Measurements from ENCODE around the gene SLC25A26.
"Not testable (repeated sequence)": the region's sequence is repeated elsewhere in the genome, so short reads cannot be mapped to it uniquely, and the experiment has no call there.

SLC25A26 gene

DNA sequence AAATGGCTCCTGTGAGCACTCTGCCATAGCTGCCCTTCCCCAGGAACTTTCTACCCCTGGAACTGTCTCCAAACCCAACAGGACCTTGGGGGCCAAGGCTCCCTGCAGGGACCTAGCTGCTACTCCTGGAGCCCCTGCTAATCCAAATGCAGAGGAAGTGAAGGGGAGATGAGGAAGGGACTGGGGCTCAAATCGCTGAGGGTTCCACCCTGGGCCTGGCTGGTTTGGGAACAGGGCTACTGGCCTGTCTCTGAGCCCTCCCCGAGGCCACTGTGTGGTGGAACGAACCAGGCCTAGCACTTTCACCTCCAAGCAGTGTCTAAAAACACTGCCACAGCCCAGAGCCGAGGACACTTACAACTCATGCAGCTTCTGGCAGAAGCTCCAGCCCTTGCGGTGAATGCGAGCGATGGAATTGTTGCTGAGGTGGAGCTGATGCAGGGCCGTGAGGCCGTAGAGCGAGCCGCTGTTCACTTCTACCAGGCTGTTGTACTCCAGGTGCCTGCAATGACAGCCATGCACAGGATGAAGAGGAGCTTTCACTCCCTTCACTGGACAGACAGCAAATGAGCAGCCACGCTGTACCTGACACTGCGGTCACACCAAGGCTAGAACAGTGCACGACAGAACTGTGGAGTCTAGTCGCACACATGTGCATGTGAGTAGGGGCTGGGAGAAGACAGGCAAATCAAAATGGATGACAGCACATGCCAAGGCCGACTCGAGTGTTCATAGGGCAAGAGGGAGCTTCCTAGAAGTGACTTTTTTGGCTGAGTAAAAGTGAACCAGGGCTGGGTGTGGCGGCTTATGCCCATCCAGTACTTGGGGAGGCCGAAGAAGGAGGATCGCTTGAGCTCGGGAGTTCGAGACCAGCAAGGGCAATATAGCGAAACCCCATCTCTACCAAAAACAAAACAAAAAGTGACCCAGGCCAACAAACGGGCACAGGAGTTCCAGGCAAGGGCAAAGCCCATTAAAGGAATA, 189.3 kb downstream of the SLC25A26 start:
- DNase-seq (ENCODE audit: low read depth in 3 of 3) = no peak

DNA sequence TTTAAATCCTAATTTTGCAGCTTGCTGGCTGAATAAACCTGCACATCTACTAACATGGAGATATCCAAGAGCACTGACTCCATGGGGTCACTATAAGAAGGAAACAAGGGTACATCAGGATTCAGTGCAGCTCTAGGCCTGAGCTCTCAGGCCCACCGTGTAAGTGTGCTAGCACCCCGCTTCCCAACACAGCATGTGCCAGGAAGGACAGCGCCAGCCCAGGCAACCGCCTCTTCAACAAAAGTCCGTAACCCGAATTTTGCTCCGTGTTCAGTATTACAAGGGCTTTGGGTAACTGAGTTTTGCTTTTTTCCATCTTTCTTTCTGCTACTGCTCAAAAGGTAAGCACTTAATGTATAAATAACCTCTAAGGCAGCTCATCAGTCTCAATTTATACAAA, 190.2 kb downstream of the SLC25A26 start:
- no peak for DNase-seq (ENCODE audit: low read depth in 3 of 3)

DNA sequence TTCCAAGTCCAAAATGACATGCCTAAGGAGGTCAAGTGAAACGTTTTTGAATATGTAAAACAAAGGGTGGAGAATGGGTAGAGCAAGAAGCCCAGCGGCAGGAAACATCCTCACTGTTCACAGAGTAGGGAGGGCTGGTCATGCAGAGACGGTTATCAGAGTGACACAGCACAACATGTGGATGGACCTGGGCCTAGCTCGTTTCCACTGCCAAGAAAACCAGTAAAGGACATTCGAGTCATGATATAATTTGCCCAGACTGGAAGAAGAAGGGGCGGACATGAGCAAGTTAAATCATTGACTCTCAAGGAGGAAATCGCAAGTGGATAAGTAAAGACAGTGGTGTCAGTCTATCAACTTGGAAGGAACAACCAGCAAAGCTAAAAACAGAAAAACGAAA, 190.7 kb downstream of the SLC25A26 start:
- no peak for DNase-seq (ENCODE audit: low read depth in 3 of 3)

- DNase-seq (ENCODE audit: low read depth in 3 of 3) = no peak
Observed at GRCh38 chr3:66411961-66412887, 191.4 kb downstream of the SLC25A26 start.

GRCh38 chr3:66413151-66413751, 192.4 kb downstream of the SLC25A26 start:
- DNase-seq (ENCODE audit: low read depth in 3 of 3) = no peak

GRCh38 chr3:66414846-66415245, 194.0 kb downstream of the SLC25A26 start:
- no peak for DNase-seq (ENCODE audit: low read depth in 3 of 3)

GRCh38 chr3:66415867-66416428, 195.1 kb downstream of the SLC25A26 start:
- no peak for DNase-seq (ENCODE audit: low read depth in 3 of 3)

DNA sequence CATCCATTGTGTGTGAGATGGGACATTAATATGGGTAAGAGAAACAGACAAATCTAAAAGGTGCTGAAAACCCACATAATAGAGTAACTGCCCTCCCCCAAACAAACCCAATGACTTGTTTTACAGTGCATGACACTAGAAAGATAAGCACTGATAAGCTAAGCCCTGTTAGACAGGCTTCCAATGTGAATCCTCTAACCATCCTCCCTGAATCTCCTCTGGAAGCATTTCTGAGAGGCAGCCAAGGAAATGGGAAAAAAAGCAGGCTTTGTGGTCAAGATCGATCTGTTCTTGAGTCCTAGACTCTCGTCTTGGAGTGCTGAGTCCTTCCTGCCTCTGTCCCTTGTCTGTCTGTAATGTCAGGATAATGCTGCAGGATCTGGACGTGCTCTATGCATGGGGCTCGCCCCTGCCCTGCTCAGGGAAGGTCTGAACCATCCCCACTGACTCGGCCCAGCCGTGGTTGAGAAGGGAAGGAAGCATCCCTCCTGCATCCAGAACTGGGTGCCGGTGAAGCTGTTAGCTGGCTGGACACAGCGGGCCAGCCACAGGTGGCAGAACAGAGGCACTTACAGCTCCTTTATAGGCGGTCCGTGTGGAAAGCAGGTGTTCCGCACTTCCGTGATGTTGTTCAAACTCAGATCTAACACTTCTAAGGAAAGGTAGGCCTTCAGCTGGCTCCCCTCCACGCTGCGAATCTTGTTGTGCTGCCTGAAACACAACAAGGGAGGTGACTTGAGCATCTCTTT, 195.9 kb downstream of the SLC25A26 start:
- DNase-seq (ENCODE audit: low read depth in 3 of 3) = no peak

DNA sequence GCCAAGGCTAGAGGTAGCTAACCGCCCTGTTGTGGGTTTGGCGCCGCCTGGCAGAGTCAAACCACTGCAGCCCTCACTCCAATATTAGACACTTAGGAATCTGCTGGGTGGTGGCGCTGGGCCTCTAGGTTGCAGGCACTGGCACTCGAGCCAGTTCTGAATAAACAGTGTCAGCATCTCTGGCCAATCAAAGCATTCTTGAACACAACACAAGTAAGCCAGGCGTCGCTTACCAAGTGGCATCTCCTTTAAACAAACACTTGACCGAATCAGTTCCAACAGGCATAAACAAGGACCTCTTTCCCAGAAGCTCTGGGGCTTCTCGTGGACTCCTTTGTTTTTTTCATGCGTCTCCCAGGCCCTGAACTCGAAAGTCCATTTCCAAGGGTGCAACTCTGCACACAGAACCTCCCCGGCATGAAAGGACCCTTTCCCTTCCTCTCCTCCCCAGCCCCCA, 197.7 kb downstream of the SLC25A26 start:
- DNase-seq (ENCODE audit: low read depth in 3 of 3) = no peak

DNA sequence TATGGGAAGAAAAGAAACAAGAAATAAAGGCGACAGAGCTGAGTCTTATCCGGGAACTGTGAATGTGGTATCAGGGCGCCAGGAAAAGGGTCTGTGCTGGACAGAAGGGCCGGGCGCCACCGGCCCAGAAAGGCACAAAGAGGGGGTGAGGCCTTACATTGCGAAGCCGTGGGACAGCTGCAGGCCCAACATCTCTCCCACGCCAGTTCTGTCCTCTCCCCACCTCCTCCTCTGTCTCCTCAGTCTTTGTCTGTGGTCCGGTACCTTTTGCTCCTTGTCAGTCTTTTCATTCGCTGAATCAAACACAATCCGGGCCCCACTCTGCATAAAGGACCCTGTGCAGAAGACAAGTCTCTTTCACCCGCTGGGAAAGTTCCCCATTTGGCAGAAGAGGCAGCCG, 198.2 kb downstream of the SLC25A26 start:
- no peak for DNase-seq (ENCODE audit: low read depth in 3 of 3)

- not testable (repeated sequence) for DNase-seq (ENCODE audit: low read depth in 3 of 3)
Observed at GRCh38 chr3:66421144-66421543, 200.3 kb downstream of the SLC25A26 start.

DNA sequence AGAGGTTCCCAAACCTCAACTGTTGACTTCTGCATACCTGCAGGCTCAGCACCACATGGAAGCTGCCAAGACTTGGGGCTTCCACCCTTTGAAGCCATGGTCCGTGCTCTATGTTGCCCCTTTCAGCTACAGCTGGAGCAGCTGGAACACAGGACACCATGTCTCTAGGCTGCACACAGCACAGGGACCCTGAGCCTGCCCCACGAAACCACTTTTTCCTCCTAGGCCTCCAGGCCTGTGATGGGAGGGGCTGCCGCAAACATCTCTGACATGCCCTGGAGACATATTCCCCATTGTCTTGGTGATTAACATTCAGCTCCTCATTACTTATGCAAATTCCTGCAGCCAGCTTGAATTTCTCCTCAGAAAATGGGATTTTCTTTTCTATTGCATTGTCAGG, 201.1 kb downstream of the SLC25A26 start:
- not testable (repeated sequence) for DNase-seq (ENCODE audit: low read depth in 3 of 3)

DNA sequence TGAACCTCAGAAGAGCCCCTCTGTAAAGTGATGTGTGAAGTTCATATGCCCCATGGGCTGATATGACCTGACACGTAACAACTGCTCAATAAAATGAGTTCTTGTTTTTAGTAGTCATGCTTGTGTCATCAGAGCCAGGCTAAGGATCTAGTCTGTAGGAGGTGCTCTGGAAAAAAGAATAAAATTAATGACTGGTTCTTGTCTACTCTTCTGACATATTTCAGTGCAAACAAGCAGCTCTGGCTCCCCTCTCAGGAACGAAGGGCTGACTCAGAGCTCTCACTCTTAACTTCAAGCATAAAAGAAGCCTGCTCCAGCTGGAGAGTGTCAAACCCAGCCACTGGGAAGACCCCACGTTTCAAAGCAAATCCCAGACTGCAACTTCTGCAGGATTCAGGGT, 203.0 kb downstream of the SLC25A26 start:
- DNase-seq (ENCODE audit: low read depth in 3 of 3) = no peak

DNA sequence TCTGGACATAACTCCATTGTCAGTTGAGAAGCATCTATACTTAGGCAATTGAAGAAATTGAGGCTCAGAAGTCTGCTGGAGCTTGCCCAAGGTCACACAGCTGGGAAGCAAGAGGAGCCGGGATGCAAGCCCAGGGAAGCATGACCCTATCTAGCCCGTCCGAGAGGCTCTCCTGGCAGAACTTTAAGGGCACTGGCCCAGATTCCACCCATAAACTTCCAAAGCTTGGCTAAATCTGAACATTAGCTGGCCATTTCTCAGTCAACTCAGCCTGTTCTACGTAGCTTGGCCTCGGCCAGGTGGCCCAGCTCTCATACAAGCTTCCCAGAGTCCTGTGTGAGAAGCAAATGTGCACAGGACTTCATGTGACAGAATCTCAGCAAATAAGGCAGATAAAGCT, 204.2 kb downstream of the SLC25A26 start:
- DNase-seq (ENCODE audit: low read depth in 3 of 3) = no peak

DNA sequence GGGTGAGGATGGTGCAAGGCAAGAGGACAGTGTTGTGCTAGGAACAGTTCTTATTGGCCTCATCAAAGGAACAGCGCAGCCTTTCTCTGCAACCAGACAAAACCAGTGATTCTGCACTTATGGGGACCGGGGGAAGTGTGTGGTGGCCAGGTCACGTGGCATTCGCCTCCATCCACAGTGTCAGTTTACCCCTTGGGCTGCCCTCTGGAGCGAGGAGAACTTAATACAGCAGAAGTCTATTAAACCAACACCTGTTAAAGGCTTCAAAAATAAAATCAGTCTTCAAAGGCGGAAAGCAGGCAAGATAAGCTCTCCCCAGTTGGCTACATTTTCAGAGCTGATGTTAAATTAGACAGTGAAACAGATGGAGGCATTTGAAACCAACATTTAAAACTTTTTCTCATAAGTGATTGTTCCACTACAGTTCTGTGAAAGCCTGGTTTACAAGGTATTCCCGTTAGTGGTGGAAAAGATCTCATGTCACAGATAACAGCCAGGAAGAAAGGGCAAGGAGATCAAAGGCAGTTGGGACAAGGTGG, 204.8 kb downstream of the SLC25A26 start:
- DNase-seq (ENCODE audit: low read depth in 3 of 3) = no peak

DNA sequence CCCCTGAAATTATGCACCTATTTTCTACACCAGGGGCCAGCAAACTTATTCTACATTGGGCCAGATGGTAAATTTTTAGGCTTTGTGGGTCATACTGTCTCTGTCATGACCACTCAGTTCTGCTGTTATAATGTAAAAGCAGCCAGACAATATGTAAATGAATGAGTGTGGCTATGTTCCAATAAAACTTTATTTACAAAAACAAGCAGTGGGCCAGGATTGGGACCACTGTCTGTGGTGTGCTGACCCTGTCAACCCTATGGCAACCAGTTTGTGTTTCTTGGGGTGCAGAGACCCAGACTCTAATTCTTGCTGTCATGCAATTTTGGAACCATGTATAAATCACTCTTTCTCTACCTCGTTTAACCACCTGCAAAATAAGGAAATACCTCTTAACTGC, 205.3 kb downstream of the SLC25A26 start:
- no peak for DNase-seq (ENCODE audit: low read depth in 3 of 3)

DNA sequence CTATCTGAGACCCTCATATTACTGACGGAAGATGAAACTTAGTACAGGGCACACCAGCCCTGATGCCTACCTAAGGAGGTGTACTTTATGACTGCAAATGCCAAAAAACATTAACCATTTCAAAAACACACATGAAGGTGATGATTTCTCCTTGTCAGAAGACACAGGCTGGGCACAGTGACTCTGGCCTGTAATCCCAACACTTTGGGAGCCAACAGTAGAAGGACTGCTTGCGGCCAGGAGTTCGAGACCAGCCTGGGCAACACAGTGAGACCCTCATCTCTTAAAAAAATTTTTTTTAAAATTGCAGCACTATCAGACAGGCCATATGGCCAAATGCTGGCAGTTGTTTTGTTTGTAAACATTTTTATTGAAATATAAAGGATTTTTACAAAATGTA, 206.6 kb downstream of the SLC25A26 start:
- DNase-seq (ENCODE audit: low read depth in 3 of 3) = no peak

DNA sequence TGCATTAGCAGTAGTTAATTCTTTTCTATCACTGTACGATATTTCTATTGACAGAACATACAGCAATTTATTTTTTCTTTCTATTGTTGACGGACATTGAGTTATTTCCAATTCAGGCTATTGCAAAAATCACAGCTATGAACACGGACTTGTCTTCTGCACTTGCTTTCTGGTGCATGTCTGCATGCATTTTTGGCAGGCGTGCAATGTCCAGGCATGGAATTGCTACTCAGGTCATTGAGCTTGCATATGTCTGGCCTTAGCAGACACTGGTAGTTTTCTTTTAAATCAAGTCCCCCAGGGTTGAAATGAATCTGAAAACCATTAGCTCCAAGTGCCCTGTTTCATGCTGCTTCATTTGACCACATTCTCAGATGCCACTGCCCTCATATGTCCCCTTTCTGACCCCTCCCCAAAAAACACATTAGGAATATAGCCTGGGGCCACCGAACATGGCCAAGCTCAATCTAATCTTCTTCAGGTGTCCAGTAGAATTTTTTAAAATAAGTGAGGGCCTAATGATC, 207.2 kb downstream of the SLC25A26 start:
- no peak for DNase-seq (ENCODE audit: low read depth in 3 of 3)

Data from stimulated activated CD4-positive, alpha-beta T cell treated with anti-CD3 and anti-CD28 coated beads, TNF-alpha, amount 100 ng/mL, for 48 hours (primary cell).